GM12891 (cell line): Measurements from ENCODE around the gene EML6.

Source experiments
- DNase-seq: peaks from one replicate; pipeline ENCODE4 v3.0.0; 2011; ENCODE audit warnings: low spot score; ENCODE audit not compliant: insufficient read length
- FAIRE-seq: peaks from 2 replicates; lab custom pipeline; 2011; peaks lifted over from hg19 to GRCh38; lab: Jason Lieb, UNC
- PAX5 ChIP-seq: IDR thresholded peaks from 2 replicates; pipeline ENCODE4 v1.6.1; 2011; ENCODE audit warnings: low read length, moderate library complexity, mild to moderate bottlenecking; ENCODE audit not compliant: insufficient read depth, severe bottlenecking
- POLR2A ChIP-seq: IDR thresholded peaks from 2 replicates; pipeline ENCODE4 v1.6.1; 2011; ENCODE audit warnings: low read depth, low read length, control low read depth
- POLR2AphosphoS5 ChIP-seq: IDR thresholded peaks from 2 replicates; pipeline ENCODE4 v1.6.1; 2011; ENCODE audit warnings: low read depth, low read length, control low read depth
- POU2F2 ChIP-seq: IDR thresholded peaks from 2 replicates; pipeline ENCODE4 v1.6.1; 2011; ENCODE audit warnings: low read depth, mild to moderate bottlenecking, control low read depth, low read length, moderate library complexity
- SPI1 ChIP-seq: IDR thresholded peaks from 2 replicates; pipeline ENCODE4 v1.6.1; 2011; ENCODE audit warnings: low read depth, low read length, control low read depth
- TAF1 ChIP-seq: IDR thresholded peaks from 2 replicates; pipeline ENCODE4 v1.6.1; 2011; ENCODE audit warnings: low read depth, low read length, control low read depth

The EML6 gene

GRCh38 chr2:54899576-54900200 is 176.2 kb downstream of the EML6 start:
- FAIRE-seq, result no peak
- no peak for TF ChIP-seq TAF1
- TF ChIP-seq PAX5, result no peak
- no peak for TF ChIP-seq POU2F2
- no peak for TF ChIP-seq POLR2A
- TF ChIP-seq POLR2AphosphoS5, result no peak
- TF ChIP-seq SPI1, result no peak
- DNase-seq, result no peak

- DNase-seq (no peak), FAIRE-seq (no peak)
- TF ChIP-seq POU2F2, result no peak
- no peak for TF ChIP-seq POLR2AphosphoS5
- no peak for TF ChIP-seq PAX5
- no peak for TF ChIP-seq TAF1
- TF ChIP-seq POLR2A, result no peak
- TF ChIP-seq SPI1, result no peak
Measured at GRCh38 chr2:54901224-54901986, 177.9 kb downstream of the EML6 start.

- FAIRE-seq, result no peak
- no peak for TF ChIP-seq POLR2AphosphoS5
- TF ChIP-seq POU2F2, result no peak
- TF ChIP-seq TAF1, result no peak
- TF ChIP-seq SPI1, result no peak
- TF ChIP-seq PAX5, result no peak
- no peak for TF ChIP-seq POLR2A
- no peak for DNase-seq
Measured at GRCh38 chr2:54902763-54903162, 179.3 kb downstream of the EML6 start.

- TF ChIP-seq PAX5, result no peak
- TF ChIP-seq SPI1, result no peak
- TF ChIP-seq POLR2AphosphoS5, result no peak
- TF ChIP-seq POU2F2, result no peak
- TF ChIP-seq POLR2A, result no peak
- no peak for TF ChIP-seq TAF1
- FAIRE-seq (no peak), DNase-seq (no peak)
Measured at GRCh38 chr2:54903736-54904554, 180.5 kb downstream of the EML6 start.

- FAIRE-seq (no peak), DNase-seq (no peak)
- TF ChIP-seq TAF1, result no peak
- no peak for TF ChIP-seq POLR2A
- TF ChIP-seq POU2F2, result no peak
- no peak for TF ChIP-seq POLR2AphosphoS5
- TF ChIP-seq SPI1, result no peak
- TF ChIP-seq PAX5, result no peak
Measured at GRCh38 chr2:54904836-54905235, 181.4 kb downstream of the EML6 start.

- FAIRE-seq (no peak), DNase-seq (no peak)
- TF ChIP-seq PAX5, result no peak
- no peak for TF ChIP-seq POLR2AphosphoS5
- TF ChIP-seq TAF1, result no peak
Measured at GRCh38 chr2:54906716-54907115, 183.3 kb downstream of the EML6 start.

GRCh38 chr2:54907663-54908062 is 184.2 kb downstream of the EML6 start:
- FAIRE-seq (no peak), DNase-seq (no peak)
- no peak for TF ChIP-seq POLR2AphosphoS5

GRCh38 chr2:54908591-54908990 is 185.1 kb downstream of the EML6 start:
- TF ChIP-seq POLR2AphosphoS5 (no peak), PAX5 (no peak), POLR2A (no peak), SPI1 (no peak), TAF1 (no peak), POU2F2 (no peak)
- no peak for DNase-seq
- no peak for FAIRE-seq

- FAIRE-seq, result no peak
- no peak for TF ChIP-seq SPI1
- TF ChIP-seq POLR2AphosphoS5, result no peak
- TF ChIP-seq POU2F2, result no peak
- no peak for TF ChIP-seq POLR2A
- TF ChIP-seq TAF1, result no peak
- no peak for TF ChIP-seq PAX5
- DNase-seq, result no peak
Measured at GRCh38 chr2:54909001-54909400, 185.5 kb downstream of the EML6 start.

GRCh38 chr2:54912305-54912704 is 188.8 kb downstream of the EML6 start:
- FAIRE-seq, result no peak
- TF ChIP-seq PAX5, result no peak
- TF ChIP-seq POLR2A, result no peak
- TF ChIP-seq SPI1, result no peak
- TF ChIP-seq POU2F2, result no peak
- TF ChIP-seq POLR2AphosphoS5, result no peak
- no peak for TF ChIP-seq TAF1
- DNase-seq, result no peak
